Measurements from ENCODE around the gene SLC25A13.

DNA sequence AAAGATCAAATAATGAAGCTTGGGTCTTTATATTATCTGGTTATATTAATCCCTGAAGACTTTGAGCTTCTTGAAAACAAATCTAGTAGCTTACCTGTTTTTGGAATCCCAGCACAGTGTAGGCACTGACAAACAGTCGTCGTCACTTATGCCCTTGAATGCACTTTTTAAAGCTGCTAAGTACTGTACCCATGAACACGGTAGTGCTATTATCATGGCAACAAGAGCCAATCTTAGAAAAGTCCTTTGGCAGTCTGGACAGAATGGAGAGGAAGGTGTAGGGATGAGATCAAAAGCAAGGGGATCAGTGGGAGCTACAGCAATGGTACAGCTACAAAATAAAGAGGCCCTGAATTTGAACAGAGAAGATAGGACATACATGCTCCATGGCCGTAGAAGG is 9.4 kb downstream of the SLC25A13 start:
- TF ChIP-seq CTCF (conservative IDR thresholded peaks at IDR 0.05) (no peak), EZH2 (IDR thresholded peaks at IDR 0.05; ENCODE audit: low read depth) (no peak)

Data from PC-9 (cell line).